HepG2 (cell line): ENCODE data around the gene PLK3. TPM values are rescaled to one million over a fixed set of nuclear protein-coding genes. Genes with fewer than 3 reads are reported as not detected.
A peak's percentile ranks its signal among the peaks of the same experiment; 100 is the strongest.

Source experiments
- AHR ChIP-seq: IDR thresholded peaks from 2 replicates; pipeline ENCODE4 v1.6.1; 2018; ENCODE audit warnings: missing genetic modification reagents, missing compliant biosample characterization
- ATF3 ChIP-seq: sonication (generic); formaldehyde crosslinking; IDR thresholded peaks from 2 replicates; pipeline ENCODE4 v1.4.0; 2020; ENCODE audit warnings: missing genetic modification reagents
- BRCA1 ChIP-seq: sonication (generic); formaldehyde crosslinking; IDR thresholded peaks from 2 replicates; pipeline ENCODE4 v1.4.0; 2020; ENCODE audit warnings: missing genetic modification reagents
- E2F2 ChIP-seq: sonication (generic); formaldehyde crosslinking; IDR thresholded peaks from 2 replicates; pipeline ENCODE4 v1.4.0; 2020; ENCODE audit warnings: missing genetic modification reagents, borderline replicate concordance
- ELF1 ChIP-seq: sonication (generic); formaldehyde crosslinking; IDR thresholded peaks from 2 replicates; pipeline ENCODE4 v1.4.0; 2020; ENCODE audit warnings: missing genetic modification reagents
- ELK4 ChIP-seq: sonication (generic); formaldehyde crosslinking; IDR thresholded peaks from 2 replicates; pipeline ENCODE4 v1.9.0; 2021; ENCODE audit warnings: missing genetic modification reagents, borderline replicate concordance
- EP300 ChIP-seq, 3 experiments: sonication (generic) in 1 of 3; formaldehyde crosslinking in 1 of 3; IDR thresholded peaks; 2 replicates each; pipeline versions ENCODE4 v1.5.1 to v1.6.1; 2011 to 2020; ENCODE audit warnings: low read depth in 2 of 3, low read length in 2 of 3, borderline replicate concordance in 1 of 3, improper control_type of control experiment in 1 of 3, mild to moderate bottlenecking in 1 of 3, missing genetic modification reagents in 1 of 3, moderate library complexity in 1 of 3
- FOXK2 ChIP-seq: fragments of 450-650 bp; IDR thresholded peaks from 2 replicates; pipeline ENCODE4 v1.6.1; 2016
- HINFP ChIP-seq: sonication (generic); formaldehyde crosslinking; IDR thresholded peaks from 2 replicates; pipeline ENCODE4 v1.4.0; 2020; ENCODE audit warnings: low read depth, mild to moderate bottlenecking, missing genetic modification reagents
- ISL2 ChIP-seq: sonication (generic); formaldehyde crosslinking; IDR thresholded peaks from 2 replicates; pipeline ENCODE4 v1.5.0; 2020; ENCODE audit warnings: missing genetic modification reagents
- SOX13 ChIP-seq, 3 experiments: fragments of 450-650 bp in 1 of 3; sonication (generic) in 1 of 3; formaldehyde crosslinking in 1 of 3; IDR thresholded peaks in 2 of 3; conservative IDR thresholded peaks in 1 of 3; 2 replicates each; pipeline versions ENCODE4 v1.5.0 to v1.6.1; 2016 to 2020; ENCODE audit warnings: antibody characterized with exemption in 1 of 3, mild to moderate bottlenecking in 1 of 3, missing compliant biosample characterization in 1 of 3, missing genetic modification reagents in 1 of 3, moderate library complexity in 1 of 3
- THAP7 ChIP-seq: sonication (generic); formaldehyde crosslinking; IDR thresholded peaks from 2 replicates; pipeline ENCODE4 v1.8.1; 2023; ENCODE audit warnings: mild to moderate bottlenecking, missing genetic modification reagents
- ZNF274 ChIP-seq: sonication (generic); formaldehyde crosslinking; IDR thresholded peaks from 2 replicates; pipeline ENCODE4 v1.5.1; 2020; ENCODE audit warnings: mild to moderate bottlenecking, missing genetic modification reagents
- ZNF547 ChIP-seq: sonication (generic); formaldehyde crosslinking; IDR thresholded peaks from 2 replicates; pipeline ENCODE4 v1.5.1; 2020; ENCODE audit warnings: mild to moderate bottlenecking, missing genetic modification reagents
- ZNF572 ChIP-seq: sonication (generic); formaldehyde crosslinking; IDR thresholded peaks from 2 replicates; pipeline ENCODE4 v1.5.1; 2020; ENCODE audit warnings: mild to moderate bottlenecking, missing genetic modification reagents
- ZNF710 ChIP-seq: sonication (generic); formaldehyde crosslinking; IDR thresholded peaks from 2 replicates; pipeline ENCODE4 v1.5.0; 2020; ENCODE audit warnings: mild to moderate bottlenecking, missing genetic modification reagents, borderline replicate concordance
- ZNF879 ChIP-seq: sonication (generic); formaldehyde crosslinking; IDR thresholded peaks from 2 replicates; pipeline ENCODE4 v1.8.1; 2023; ENCODE audit warnings: missing genetic modification reagents
- ZSCAN29 ChIP-seq: sonication (generic); formaldehyde crosslinking; conservative IDR thresholded peaks from 2 replicates; pipeline ENCODE4 v1.4.0; 2020; ENCODE audit warnings: mild to moderate bottlenecking, missing genetic modification reagents
- polyA plus RNA-seq, 8 experiments: library from polyadenylated mRNA; depleted of rRNA in 3 of 8; stranded (reverse) in 7 of 8; unstranded in 1 of 8; fragments of >200 nt; fragmentation: Illumina TruSeq in 4 of 8; extraction: Trizol in 4 of 8; gene quantifications; 2 replicates each; pipeline versions ENCODE4 v1.2.1 to v1.2.3, GENCODE V29; 2011 to 2016; ENCODE audit warnings: low read depth in 4 of 8, missing spikeins in 1 of 8, mixed read lengths in 1 of 8; ENCODE audit not compliant: insufficient read depth in 1 of 8
- total RNA-seq, 5 experiments: library from RNA; depleted of rRNA; stranded (reverse); fragments of >200 nt; fragmentation: Illumina TruSeq; extraction: Trizol; gene quantifications; 2 replicates each; pipeline ENCODE4 v1.2.3, GENCODE V29; 2016; ENCODE audit warnings: low read depth in 1 of 5

Gene PLK3
- total and polyA plus RNA-seq, 2 of the 13 experiments (the other 11 are each of a cell fraction or from before 2014, with no cell fraction given): 9.8 to 16.9 TPM

GRCh38 chr1:44784094-44785028, 15.8 kb upstream of the PLK3 start (continued):
- TF ChIP-seq ZNF710 (CRISPR knock-in tag) (peak; percentile 27; the same call in 1 of the 2 replicates), ISL2 (CRISPR knock-in tag) (0 out of 2 replicates have a peak, but pooled peaks have one; percentile 11), SOX13 (IDR thresholded peaks at IDR 0.05) (no peak), SOX13 (CRISPR knock-in tag; conservative IDR thresholded peaks at IDR 0.05 in 1 of 2, IDR thresholded peaks at IDR 0.05 in 1 of 2) (peak in 1 of 2 experiments; percentile 11; a peak in 1 of 4 replicates), BRCA1 (CRISPR knock-in tag) (0 out of 2 replicates have a peak, but pooled peaks have one; percentile 30), ELK4 (CRISPR knock-in tag) (no peak), ZNF572 (CRISPR knock-in tag) (no peak), ATF3 (CRISPR knock-in tag) (no peak), HINFP (no peak), ZNF274 (no peak), AHR (CRISPR knock-in tag) (0 out of 2 replicates have a peak, but pooled peaks have one; percentile 25), ZNF547 (CRISPR knock-in tag) (peak; percentile 20; the same call in 1 of the 2 replicates), ZNF879 (CRISPR knock-in tag) (no peak), THAP7 (CRISPR knock-in tag) (no peak), FOXK2 (no peak), ELF1 (0 out of 2 replicates have a peak, but pooled peaks have one; percentile 59), E2F2 (CRISPR knock-in tag) (no peak), ZSCAN29 (CRISPR knock-in tag) (no peak), EP300 (IDR thresholded peaks at IDR 0.05; ENCODE audit: low read depth in 2 of 2, low read length in 2 of 2) (no peak), EP300 (CRISPR knock-in tag; IDR thresholded peaks at IDR 0.05; ENCODE audit: borderline replicate concordance) (no peak)
